Measurements from ENCODE around the gene ZBTB47.

ZBTB47 gene

DNA sequence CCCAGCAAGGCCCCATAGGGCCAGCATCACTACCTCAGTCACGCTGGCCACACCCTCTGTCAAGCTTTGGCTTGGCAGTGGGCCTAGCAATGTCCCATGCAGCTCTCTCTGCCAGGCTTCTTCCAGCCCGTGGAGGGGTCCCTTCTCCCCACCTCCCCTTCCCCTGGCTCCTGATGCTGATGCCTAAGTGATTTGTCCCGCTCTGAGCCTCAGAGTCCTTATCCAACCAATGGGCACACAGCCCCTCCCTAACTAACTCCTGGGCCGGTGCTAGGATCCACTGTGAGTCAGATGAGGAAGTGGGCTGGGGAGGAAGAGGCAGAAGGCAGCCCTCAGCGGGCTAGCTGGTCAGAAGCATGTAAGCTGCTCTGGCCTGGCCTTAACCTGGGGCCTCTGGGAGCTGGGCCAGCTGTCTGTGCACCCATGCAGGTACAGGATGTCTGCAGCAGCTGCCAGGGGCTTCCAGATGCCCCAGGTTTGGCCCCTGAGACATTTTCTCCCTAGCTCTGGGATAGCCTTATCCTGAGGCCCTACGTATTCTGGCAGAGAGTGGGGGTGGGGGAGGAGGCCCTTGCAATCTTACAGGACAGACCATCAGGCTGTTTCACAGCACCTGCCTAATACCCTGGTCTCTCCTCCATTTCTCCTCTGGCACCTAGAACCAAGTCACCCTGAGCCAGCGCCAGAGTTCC lies 740 bp upstream of the ZBTB47 start:
- DNase-seq (ENCODE audit: low read depth in 2 of 2) = no peak

DNA sequence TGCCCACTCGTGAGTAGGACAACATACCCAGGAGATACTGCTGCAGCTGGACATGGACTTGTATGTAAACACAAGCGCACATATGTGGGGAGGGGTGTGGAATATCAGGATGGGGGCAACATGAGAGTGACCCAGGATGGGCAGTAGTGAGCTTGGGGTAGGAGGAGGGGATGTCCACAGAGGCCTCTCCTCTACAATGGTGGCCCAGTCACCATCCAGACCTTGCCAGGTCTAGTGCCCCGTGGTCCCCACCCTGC lies 266 bp upstream of the ZBTB47 start:
- DNase-seq (ENCODE audit: low read depth in 2 of 2) = no peak

DNA sequence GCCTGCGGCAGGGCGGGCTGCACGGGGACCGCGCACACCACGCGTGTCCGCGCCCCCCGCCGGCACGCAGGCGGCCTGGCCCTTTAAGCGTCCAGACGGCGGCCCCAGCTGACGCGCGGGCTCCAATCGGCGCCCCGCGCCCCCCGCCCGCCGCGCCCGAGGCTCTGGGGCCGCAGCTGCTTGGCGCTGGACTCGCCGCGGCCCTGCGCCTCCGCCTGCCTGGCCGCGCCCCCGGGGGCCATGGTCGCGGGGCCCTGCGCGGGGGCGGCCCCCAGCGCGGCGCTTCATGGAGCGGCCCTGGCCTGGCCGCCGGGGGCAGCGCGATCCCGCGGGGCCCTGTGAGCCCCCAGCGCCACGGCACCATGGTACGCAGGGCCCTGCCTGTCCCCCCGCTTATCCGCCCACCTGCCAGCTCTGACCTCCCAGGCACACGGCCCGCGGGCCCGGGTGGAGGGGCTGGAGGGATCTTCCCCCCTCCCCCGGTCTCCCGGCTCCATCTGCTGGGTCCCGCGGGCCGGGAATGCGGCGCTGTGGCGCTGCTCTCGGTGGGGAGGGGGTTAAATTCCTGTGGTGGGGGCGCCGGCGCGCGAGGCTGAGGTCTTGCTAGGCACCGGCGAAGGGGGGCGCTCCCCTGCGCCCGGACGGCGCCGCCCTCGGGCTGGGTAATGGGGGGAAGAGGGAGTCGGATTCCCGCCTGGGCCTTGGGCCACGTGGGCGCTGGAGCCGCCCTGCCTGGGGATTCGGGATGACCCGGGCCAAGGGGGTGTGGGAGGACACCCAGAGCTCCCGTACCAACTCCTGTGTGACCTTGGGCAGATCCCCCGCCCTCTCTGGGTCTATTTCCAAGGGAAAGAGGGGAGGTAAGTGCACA lies 1.1 kb downstream of the ZBTB47 start:
- DNase-seq (ENCODE audit: low read depth in 2 of 2) = no peak

DNA sequence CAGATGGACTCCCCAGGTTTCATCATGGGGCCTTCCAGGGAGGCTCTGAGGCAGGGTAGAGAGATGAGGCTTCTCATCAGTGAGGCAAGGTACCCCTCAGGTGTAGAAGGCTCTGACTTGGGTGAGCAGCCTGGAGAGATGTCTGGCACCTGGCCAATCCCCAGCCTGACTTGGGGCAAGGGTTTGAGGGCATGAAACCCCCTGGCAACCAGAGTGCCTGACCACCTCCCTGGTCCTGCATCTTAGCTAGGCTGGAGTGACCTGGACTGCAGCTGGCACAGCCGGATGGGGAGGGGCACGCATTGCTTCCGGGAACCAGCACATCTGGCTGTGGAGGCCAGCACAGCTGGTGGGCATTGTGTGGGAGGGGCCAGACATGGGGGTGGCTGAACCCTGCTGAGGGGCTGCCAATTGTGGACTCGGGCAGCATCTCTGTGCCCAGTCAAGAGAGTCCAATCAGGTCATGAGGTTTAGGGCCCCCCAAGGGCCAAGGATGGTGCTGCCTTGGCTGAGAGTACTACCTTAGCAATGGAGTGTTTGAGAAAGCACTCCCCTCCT lies 1.9 kb downstream of the ZBTB47 start:
- no peak for DNase-seq (ENCODE audit: low read depth in 2 of 2)

DNA sequence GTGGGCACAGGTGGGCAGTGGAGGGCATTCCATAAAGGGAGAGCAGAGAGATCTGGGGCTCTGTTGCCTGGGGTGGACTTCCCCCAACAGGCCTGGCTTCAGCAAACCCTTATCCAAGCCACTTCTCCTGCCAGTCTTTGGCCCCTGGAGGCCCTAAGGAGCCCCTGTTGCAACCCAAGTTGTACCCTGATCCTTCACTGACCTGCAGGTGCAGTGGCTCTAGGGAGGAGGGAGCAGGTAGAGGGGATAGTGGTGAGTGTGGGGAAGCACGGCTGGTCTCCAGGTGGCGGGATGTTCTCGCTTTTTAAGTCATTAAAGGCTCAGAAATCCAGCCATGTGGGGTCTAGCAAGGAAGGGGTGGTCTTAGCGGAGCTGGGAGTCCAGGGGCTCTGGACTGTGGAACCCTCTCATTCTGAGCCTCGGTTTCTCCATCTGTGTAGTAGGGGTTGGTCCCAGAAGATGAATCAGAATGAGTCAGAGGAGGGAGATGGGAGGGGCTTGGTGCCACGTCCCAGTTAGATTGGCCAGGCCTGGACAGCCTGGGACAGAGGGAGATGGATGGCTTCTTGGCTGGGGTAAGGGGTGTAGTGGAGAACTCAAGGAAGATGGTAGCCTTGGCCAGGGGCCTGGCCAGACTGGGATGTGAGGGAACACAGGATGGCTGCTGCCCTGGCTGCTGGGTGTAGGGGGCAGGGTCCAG lies 2.6 kb downstream of the ZBTB47 start:
- DNase-seq (ENCODE audit: low read depth in 2 of 2) = no peak

DNA sequence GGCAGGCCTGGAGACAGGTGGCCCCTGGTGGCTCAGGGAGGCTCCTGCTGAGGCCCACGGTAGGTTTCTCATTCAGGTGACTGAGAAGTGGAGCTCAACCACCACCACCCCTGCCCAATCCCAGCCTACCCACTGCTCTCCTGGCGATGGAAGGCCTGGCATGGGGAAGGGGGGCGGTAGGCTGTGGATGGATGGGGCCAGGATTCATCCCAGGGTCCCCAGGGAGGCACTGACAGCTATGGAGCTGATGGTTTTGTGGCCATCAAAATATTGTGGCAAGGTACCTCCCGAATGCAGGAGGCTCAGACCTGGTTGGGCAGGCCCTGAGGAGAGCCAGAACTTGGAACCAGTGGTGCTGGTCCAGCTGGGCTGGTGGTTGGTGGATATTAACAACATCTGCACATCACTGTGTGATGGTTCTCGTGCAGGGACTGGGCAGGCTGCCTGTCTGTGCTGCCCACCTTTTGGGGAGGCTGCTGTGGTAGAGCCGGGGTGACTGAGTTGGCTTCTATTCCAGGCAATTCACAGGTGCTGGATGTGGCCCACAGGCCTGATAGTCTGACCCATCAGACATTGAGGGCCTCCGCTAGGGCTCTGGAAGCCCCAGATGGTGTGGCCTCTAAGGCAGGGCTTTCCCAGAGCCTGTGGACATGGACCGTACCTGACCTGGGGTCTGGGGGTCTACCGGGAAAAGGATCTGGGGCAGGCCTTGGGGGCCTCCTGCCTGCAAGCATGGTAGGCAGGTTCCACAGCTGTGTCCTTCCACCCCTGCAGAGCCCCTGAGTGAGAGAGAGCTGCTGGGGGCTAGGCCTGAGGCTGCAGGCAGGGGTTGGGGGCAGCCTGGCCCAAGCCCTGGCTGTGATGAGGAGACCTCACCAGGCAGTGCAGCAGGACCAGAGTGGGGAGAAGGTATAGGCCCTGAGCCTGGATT lies 3.4 kb downstream of the ZBTB47 start:
- no peak for DNase-seq (ENCODE audit: low read depth in 2 of 2)

DNA sequence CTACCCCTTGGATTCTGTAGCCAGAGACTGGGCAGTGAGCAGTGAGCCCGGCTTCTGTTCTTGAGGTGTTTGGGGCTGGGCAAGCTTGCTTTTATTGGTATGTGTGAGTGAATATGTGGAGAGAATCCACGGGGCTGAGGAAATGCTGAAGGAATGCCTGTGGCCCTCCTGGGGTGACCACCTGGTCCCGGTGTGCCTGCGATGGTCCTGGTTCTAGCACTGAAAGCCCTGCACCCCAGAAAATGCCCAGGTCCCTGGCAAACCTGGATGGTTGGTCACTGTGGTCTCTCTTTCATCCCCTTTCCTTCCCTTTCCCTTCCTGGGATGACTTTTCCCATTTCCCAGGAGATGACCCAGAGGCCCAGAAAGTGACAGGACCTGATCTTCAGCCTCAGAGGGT lies 4.2 kb downstream of the ZBTB47 start:
- no peak for DNase-seq (ENCODE audit: low read depth in 2 of 2)

DNA sequence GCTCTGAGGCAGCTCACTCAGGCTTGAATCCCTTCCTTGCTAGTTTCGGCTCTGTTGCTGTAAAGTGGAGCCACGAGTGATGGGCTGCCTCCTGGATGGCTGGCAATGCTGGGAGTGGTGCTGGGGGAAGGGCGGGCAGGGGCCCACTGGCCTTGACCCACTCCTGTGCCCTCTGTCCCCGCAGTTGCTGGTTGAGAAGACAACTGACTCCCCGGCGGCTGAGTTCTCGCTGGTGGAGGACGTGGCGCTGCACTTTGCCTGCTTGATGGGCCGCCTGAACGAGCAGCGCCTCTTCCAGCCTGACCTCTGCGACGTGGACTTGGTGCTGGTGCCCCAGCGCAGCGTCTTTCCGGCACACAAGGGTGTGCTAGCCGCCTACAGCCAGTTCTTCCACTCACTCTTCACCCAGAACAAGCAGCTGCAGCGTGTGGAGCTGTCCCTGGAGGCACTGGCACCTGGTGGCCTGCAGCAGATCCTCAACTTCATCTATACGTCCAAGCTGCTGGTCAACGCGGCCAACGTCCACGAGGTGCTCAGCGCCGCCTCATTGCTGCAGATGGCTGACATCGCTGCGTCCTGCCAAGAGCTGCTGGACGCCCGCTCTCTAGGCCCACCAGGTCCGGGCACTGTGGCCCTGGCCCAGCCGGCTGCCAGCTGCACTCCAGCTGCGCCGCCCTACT lies 4.7 kb downstream of the ZBTB47 start:
- no peak for DNase-seq (ENCODE audit: low read depth in 2 of 2)

DNA sequence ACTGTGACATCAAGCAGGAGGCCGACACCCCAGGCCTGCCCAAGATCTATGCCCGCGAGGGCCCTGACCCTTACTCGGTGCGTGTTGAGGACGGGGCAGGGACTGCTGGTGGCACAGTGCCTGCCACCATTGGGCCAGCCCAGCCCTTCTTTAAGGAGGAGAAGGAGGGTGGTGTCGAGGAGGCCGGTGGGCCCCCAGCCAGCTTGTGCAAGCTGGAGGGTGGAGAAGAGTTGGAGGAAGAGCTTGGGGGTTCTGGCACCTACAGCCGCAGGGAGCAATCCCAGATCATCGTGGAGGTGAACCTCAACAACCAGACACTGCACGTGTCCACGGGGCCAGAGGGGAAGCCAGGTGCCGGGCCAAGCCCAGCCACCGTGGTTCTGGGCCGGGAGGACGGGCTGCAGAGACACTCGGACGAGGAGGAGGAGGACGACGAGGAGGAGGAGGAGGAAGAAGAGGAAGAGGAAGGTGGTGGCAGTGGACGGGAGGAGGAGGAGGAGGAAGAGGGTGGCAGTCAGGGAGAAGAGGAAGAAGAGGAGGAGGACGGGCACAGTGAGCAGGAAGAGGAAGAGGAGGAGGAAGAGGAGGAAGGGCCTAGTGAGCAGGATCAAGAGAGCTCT lies 5.4 kb downstream of the ZBTB47 start:
- no peak for DNase-seq (ENCODE audit: low read depth in 2 of 2)

DNA sequence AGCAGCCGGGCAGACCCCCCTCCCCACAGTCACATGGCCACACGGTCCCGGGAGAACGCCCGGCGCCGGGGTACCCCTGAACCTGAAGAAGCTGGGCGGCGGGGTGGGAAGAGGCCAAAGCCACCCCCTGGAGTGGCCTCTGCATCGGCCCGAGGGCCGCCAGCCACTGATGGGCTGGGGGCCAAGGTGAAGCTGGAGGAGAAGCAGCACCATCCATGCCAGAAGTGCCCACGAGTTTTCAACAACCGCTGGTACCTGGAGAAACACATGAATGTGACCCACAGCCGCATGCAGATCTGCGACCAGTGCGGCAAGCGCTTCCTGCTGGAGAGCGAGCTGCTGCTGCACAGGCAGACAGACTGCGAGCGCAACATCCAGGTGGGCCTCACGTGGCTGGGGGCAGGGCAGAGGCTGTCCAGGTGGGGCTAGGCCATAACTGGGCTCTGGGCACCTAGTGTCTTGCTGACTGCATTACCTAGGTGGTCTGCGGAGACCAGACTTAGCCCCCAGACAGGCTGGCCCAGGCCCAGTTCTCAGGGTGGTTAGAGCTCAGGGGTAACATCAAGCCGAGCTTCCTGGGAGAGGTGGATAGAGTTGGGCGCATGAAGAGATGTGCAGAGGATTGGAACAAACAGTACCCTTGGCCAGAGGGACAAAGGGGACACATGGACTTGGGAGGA lies 6.1 kb downstream of the ZBTB47 start:
- DNase-seq (ENCODE audit: low read depth in 2 of 2) = no peak

DNA sequence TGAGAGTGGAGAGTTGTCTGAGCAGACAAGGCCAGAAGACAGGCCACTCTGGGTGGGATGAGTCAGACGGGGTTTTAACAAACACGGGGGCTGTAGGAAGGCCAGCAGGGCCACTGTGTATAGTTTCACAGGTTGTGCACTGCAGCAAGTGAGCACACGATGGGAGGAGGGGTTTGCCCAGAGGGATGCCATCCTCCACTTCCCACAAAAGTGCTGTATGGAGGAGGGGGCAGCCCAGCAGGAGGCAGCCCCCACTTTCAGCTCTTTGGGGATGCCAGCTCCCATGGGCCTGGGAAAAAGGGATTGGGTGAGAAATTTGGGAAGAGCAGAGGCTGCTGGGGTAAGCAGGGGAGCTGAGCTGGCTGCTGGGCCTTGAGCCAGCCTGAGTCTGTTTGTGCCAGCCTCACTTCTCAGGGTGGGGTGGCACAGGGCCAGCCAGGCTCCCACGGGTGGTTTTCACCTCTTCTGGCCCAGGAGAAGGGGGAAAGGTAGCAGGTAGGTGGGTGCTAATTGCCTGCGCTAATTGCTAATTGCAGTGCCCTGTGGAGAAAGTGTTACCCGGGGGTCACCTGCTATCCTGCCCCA lies 6.7 kb downstream of the ZBTB47 start:
- DNase-seq (ENCODE audit: low read depth in 2 of 2) = no peak

DNA sequence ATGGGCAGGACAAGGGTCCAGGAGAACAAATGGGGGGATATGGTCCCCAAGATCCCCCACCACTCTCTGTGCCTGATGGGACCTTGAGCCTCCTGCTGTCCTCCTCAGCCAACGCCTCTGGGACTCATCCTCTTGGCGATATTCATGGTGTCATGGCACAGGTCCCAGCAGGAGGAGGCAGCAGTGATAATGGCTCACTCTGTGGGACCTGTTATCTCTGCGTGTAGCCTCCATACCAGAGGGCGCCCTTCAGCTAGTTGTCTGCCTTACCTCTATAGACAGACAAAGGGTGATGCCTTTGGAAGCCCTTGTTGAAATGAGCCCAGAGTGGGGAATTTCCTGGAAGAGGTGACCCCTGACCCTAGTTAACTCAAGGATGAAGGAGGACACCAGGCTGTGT lies 7.4 kb downstream of the ZBTB47 start:
- no peak for DNase-seq (ENCODE audit: low read depth in 2 of 2)

DNA sequence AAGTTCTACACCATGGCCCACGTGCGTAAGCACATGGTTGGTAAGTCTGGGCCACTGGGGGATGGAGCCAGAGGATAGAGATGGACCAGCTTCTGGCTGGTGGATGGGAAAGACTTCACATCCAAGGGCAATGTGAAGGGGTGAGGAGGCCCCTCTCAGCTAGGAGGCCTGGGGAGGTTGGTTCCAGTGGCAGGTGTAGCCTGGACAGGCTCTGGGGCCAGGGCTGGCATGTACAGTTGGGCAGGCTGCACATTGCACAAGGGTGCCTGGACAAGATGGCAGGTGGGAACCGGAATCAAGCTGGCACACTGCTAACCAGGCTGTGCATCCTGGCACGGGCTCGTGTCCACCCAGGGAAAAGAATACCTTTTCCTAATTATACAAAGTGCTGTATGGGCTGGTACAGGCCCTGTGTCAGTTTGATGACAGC lies 8.1 kb downstream of the ZBTB47 start:
- no peak for DNase-seq (ENCODE audit: low read depth in 2 of 2)

DNA sequence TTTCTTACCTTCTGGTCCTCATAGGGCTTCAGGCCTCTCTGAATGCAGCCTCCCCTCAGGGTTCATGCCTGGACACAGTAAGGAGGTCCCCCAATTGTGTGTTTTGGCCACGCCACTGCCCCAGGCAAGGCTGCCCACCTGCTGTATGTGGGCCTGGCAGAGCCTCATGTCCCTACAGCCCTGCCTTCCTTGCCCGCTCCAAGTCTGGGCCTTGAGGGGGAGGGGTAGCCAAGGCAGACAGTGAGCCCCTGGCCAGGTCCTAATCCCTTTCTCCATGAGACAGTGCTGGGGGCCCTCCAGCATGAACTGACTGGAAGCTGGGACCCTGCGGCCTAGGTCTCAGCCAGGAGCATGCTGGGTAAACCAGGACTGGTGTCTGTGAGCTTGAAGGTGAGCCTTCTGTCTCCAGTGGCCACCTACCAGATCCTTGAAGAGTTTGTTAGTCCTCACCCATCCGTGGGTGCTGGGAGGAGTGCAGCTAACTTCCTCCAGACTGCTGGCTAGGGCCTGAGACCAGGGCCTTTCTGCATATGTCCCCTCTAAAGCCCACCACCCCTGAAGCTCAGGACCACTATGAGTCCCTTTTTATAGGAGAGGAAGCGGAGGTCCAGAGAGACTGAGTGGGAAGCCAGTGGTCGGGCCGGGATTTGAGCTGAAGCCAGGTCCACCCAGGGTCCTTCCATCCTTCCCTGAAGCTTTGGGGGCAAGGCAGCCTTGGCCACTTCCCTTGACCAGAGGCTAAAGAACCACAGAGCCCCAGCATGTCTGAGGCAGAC lies 8.7 kb downstream of the ZBTB47 start:
- no peak for DNase-seq (ENCODE audit: low read depth in 2 of 2)

DNA sequence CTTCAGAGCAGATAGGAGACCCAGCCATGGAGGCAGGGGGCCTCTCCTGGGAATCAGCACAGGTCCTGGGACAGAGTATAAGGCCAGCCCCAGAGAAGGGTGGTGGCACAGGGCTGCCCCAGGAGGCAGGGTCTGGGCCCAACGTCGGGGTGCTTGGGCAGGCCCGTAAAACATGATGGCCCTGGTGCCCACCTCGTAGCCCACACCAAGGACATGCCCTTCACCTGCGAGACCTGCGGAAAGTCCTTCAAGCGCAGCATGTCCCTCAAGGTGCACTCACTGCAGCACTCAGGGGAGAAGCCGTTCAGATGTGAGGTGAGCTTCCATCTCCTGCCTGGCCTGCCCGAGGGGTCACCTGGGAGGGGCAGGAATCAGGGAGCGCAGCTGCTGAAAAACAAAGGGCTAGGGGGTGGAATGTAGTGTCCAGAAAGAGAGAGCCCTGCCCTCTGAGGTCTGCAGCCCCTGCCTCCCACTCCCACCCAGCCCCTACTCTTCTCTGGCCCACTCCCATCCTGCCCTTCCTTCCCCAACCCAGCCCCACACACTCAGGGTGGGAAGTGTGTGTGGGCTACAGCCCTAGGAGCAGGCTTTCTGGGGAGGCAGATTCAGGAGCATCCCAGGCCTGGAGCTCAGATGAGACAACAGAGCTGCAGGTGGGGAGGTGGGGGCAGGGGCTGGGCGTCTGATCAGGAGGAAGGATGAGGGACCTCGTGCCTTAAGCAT lies 9.5 kb downstream of the ZBTB47 start:
- DNase-seq (ENCODE audit: low read depth in 2 of 2) = no peak

DNA sequence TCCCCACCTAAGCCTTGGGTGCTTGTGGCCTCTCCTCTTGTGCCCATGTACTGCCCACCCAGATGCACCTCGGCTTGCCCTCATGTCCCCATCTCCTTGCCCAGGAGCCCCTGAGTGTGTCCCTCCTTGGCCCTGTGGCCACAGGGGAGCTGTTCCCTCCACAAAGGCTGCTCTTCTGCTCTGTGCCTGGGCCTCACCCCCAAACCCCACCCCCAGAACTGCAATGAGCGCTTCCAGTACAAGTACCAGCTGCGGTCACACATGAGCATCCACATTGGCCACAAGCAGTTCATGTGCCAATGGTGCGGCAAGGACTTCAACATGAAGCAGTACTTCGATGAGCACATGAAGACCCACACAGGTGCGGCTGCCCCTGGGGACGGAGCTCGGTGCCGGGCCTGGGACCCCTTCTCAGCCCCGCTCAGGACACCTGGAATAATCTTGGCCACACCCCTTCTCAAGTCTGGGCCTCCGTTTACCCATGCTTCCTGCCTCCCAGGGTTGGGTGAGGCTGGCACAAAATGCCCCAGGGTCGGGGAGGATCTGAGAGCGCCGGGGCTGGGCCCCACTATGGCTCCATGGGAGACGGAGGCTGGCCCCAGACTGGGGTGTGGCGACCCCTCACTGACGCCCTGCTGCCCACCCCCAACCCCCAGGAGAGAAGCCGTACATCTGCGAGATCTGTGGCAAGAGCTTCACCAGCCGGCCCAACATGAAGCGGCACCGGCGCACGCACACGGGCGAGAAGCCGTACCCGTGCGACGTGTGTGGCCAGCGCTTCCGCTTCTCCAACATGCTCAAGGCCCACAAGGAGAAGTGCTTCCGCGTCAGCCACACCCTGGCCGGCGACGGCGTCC lies 10.3 kb downstream of the ZBTB47 start:
- no peak for DNase-seq (ENCODE audit: low read depth in 2 of 2)

DNA sequence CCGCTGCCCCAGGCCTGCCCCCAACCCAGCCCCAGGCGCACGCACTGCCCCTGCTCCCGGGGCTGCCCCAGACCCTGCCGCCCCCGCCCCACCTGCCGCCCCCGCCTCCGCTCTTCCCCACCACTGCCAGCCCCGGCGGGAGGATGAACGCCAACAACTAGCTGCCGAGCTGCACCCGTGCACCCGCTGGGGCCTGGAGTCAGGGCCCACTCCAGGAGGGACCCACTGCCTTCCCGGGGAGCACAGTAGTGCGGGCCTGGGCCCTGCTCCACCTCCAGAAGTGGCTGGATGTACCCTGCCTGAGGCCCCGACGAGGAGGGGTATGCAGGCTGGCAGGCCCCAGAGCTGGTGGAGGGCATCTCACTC lies 10.9 kb downstream of the ZBTB47 start:
- no peak for DNase-seq (ENCODE audit: low read depth in 2 of 2)

Data from stimulated activated CD8-positive, alpha-beta memory T cell treated with anti-CD3 and anti-CD28 coated beads, Interleukin-2, amount 100 ng/mL, for 48 hours (primary cell).